HG02588 (cell line): ENCODE data around the gene CNGB1.
"Not testable (repeated sequence)": the region's sequence is repeated elsewhere in the genome, so short reads cannot be mapped to it uniquely, and the experiment has no call there.

Experiments
- ATAC-seq: cut with Tn5 transposase; IDR thresholded peaks from one replicate; pipeline ENCODE4 v1.9.1; 2021; ENCODE audit warnings: mild to moderate bottlenecking, moderate library complexity; ENCODE audit not compliant: unreplicated experiment

CNGB1 gene

DNA sequence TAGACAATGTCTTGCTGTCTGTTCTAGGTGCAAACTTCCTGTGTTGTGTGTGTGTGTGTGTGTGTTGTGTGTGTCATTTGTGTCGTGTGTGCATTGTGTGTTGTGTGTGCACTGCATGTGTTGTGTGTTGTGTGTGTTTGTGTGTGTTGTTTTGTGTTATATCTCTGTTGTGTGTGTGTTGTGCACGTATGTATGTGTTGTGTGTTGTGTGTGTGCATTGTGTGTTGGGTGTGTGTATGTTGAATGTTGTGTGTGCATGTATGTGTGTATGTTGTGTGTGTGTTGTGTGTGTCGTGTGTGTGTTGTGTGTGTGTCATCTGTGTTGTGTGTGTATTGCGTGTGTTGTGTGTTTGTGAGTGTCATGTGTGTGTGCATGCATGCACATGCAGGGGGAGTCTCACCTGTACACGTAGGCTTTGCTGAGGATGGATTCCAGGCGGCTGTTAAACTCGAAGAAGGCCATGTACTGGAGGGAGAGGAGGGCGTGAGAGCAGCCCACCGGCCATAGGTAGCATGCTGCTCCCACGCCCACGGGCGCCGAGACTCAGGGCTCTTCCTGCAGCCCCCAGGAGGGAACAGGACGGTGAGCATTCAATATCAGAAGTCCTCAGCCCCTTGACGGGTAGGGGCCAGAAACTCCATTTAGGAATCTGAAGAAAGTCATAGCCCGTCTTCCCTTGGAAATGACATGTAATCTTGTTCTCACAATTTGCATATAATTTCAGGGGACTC lies 58.2 kb downstream of the CNGB1 start:
- ATAC-seq = no peak

DNA sequence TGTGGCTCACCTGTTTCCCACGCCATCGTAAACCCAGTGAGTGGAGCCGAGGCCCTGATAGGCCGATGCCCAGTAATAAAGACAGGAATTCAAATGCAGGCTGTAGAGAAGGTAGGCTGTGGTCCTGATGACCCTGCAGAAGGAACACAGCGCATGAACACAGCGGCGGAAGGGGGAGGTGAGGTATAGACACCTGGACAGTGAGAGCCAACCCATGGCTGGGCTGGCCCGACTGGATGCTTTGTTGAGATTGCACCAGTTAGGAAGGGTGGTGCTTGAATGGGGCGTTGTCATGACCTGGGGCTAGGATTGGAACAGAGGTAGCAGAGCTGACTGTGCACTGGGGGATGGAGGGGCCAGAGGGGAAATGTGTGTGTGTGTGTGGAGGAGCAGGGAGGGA lies 59.2 kb downstream of the CNGB1 start:
- ATAC-seq = no peak

DNA sequence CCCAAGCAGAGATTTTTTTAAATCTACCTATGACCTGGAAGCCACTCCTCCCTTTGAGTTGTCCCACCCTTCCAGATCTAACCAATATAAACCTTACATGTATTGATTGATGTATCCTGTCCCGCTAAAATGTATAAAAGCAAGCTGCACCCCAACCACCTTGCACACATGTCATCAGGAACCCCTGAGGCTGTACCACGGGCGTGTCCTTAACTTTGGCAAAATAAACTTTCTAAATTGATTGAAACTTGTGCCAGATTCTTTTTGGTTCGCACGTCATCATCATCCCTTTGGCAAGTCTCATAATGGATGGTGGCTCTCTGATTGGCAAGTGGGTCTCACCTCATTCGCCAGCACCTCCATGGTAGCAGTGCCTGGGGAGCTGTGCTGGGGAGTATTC lies 60.2 kb downstream of the CNGB1 start:
- no peak for ATAC-seq

DNA sequence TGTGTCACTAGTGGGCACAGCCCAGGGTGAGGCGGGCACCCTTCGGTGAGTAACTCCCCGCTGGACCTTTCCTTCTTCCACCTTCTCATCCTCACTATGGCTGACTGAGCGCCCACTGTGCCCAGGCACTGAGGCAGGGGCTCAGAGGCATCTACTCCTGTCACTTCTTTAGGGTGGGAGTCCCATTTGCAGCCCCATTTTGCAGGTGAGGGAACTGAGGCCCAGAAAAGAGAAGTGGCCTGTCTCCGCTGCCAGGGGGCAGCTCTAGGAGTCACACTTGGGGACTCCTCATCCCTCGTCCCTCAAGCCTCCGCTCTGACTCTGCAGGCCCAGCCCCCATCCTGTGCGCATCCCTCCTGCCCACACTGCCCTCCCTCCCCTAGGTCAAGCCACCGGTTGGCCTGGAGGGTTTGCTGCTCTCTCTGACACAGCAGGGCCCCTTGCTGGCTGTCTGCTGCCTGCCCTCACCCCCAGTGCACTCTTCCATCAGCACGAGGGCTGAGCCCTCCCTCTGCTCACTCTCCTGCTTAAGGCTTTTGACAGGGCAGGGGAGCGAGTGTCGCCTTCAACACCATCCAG lies 62.4 kb downstream of the CNGB1 start:
- ATAC-seq = no peak

DNA sequence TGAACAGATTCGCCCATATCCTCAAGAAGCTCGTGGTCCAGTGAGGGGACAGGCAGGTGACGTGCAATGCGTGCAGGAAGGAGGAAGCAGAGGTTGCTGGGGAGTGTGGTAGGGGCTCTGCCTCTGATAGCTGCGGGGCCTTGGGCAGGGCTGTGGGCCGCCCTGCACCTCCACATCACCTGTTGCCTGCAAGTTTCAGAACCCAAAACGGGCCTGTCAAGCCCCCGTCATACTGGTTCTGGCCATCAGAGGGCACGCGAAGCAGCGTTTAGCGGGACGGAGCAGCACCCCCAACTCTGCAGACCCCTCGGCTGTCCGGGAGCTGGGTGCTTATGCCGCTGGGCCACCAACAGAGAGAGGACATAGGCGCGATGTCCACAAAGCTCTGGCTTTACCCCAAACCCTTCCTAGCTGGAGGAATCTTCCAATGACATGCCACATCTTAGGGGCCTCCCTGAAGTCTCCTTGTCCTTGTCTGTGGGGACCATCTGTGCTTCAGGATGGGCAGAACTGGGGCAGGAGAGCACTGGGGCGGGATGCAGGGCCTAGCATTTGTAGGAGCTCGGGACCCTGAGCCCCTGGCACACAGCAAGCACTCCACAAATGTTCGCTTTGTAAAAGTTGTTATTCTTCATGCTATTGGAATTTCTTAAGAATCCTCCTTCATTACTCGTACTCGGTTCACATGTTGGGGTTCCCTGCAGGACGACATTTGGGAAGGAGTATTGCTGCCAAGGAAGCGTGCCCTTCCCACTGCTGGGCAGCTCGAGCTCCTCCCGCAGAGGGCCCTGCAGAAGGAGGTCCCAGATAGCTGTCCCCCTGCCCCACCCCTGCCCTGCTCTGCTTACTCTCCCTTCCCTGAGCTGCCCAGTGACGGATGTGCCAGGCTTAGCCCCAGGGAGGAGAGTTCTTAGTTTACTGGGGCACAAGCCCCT lies 64.3 kb downstream of the CNGB1 start:
- no peak for ATAC-seq

DNA sequence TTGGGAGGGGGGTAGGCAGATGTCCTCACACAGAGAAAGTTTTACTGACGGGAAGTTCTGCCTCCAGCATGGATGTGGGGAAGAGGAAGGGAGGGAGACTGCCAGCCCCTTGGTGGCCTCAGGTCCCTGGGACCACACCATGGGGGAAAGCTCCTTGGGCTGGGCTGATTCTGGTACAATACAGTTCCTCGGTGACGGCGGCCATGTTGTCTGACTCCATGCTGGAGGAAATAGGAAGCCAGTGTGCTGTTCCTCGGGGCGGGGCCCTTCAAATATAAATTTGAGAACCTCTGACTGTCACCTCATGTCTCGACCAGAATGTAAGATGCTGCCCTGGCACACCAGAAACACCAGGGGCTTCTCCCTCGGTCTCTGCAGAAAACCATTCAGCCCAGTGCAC lies 66.8 kb downstream of the CNGB1 start:
- ATAC-seq = no peak

DNA sequence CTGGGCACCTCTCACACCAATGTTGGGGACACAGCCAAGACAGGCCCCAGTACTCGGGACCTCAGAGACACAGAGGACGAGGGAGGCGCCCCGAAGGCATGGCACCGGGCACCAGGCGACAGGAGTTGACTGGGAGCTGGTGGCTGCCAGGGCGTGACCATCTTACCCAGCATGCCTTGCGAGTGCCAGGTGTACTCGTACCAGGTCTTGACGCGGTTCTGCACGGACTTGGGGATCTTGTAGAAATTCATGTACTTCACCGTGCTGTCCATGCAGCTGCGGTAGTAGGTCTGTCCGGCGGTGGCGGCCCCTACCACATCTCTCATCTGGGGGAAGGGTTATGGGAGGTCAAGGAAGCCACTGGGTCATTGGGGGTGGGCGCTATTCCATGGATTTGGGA lies 67.3 kb downstream of the CNGB1 start:
- no peak for ATAC-seq

DNA sequence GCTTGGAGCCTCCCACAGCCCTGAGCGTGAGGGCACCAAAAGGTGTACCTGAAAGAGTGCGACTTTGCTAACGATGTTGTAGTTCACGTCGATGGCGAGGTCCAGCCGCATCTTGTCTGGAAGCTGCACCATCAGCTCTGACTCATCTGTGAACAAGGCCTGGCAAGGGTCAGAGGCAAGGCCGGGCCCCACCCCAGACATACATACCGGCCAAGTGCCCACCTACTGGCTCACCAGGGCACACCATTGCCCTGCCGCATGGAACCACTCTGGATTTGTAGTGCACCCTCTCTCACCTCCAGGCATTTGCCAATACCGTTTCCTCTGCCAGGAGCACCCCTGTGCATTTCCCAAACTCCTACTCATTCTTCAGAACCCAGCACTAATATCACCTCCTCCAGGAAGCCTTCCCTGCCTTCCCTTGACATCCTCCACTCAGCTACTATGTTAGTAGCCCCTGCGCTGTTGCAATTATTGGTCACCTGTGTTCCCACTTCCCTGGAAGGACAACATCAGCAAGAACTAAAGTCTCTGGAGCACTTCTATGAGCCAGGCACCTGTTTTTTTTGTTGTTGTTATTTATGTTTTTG lies 69.4 kb downstream of the CNGB1 start:
- ATAC-seq = no peak

DNA sequence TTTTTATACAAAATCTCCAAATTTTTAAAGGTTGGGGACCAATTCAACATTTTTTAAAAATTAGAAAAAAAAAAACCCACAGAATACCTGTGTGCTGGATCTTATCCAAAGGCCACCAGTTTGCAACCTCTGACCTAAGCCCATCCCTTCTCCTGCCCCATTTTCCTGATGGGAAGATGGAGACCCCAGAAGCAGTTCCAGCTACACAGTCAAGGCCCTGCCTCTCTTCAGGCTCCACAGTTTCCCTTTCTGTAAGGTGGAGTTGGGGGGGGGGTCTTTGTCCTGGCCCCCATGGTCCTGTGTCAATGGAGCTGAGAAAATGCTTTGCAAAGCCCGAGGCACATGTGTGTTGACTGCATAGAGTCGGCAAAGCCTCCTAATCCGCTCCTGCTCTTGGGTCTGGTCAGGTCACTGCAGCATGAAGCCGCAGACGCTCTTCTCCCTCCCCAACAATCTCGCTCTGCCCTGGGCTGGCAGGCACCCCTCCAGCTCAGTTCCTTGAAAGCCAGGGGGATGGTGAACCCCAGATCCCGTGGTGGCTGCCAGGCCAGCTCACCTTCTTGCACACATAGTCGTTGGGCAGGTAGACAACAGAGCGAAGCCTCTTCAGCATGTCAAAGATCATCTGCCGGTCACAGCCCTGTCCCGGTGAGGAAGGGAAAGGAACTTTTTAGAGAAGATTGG lies 70.0 kb downstream of the CNGB1 start:
- ATAC-seq = no peak

DNA sequence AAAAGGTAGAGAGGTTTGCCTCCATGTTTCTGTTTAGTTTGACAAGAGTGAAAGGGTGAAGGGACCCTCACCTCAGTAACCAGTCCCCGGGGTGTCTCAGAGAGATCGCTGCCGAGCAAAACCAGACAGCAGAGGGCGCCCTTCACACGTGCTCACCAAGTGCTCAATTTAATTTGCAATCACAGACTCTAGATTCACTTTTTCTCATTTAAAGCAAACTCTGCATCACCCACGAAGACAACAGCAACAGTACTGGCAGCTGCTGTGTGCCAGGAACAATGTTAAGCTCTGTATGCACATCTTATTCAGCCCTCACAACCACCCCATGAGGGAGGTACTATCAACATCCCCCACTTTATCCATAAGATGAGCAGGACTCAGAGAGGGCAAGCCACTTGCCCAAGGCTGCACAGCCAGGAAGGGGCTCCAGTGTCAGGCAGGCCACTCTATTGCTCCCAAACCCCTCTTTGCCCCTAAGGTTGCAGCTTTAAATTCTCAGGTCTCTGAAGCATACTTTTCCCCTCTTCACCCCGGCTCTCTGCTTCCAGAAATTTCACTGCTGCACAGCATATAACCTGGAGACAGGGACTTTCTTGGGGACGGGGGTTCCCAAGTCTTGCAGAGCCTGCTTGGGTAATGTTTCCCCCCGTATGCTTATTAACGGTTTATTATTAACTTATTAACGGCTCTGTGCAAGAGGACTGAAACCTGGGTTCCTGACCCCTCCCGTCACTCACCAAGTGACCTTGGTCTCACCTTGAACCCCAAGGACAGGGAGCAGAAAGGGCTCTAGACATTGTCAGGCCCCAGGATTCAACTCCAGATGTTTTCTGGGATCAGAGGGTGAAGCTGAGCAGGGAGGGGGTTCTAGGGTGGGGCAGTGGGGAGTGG lies 70.9 kb downstream of the CNGB1 start:
- ATAC-seq = no peak

DNA sequence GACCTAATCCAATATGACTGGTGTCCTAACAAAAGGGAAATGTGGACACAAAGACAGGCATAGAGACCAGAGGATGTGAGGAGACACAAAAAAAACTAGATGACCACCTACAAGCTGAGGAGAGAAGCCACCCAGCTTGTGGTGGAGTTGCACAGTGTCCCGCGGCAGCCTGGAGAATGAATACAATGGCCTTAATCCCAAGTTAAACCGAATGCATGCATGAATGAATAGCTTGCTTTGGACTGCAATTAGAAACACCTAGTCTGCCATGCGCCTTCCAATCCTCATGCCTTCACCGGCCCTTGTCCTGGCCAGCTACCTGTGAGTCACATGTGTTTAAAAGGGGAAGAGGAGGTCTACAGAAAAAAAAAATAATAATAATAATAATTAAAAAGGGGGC lies 72.0 kb downstream of the CNGB1 start:
- ATAC-seq = no peak

DNA sequence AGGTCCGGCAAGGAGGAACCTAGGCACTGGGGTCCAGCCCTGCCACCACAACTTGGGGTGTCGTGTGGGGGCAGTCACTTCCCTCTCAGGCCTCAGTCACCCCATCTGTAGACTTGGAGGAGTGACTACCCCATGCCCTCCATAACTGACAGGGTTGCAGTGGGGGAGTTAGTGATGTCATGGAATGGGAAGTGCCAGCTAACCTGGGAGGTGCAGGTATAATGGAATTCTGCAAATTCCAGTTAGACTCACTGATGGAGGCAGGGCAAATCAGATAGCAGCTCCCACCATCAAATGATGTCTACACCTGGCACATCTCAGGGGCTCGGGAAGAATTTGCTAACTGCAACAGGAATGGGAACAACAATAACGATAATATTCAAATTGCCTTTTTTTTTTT lies 72.9 kb downstream of the CNGB1 start:
- no peak for ATAC-seq

DNA sequence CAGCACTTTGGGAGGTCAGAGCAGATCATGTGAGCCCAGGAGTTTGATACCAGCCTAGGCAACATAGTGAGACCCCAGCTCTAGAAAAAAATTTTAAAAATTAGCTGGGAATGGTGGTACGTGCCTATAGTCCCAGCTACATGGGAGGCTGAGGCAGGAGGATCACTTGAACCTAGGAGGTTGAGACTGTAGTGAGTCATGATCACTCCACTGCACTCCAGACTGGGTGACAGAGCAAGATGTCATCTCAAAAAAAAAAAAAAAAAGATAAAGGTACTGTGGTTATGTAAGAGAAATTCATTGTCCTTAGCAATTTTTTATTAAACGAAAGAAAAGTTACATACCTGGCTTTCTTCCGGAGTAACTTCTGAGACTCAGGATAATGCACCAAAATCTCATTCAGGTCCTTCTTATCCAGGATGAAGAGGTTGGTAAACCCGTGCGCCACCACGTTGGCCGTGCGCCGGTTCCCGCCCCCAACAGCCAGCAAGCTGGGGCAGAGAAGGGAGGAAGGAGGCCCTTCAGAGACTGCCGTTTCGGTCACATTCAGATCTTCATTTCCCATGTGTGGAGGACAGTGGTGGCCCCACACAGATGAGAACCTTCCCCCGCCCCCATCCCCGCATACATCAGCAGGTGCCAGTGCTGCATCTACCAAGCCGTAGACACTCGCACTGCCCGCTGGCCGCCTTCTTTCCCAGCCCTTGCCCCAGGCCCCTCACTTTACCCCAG lies 73.7 kb downstream of the CNGB1 start:
- ATAC-seq = no peak

DNA sequence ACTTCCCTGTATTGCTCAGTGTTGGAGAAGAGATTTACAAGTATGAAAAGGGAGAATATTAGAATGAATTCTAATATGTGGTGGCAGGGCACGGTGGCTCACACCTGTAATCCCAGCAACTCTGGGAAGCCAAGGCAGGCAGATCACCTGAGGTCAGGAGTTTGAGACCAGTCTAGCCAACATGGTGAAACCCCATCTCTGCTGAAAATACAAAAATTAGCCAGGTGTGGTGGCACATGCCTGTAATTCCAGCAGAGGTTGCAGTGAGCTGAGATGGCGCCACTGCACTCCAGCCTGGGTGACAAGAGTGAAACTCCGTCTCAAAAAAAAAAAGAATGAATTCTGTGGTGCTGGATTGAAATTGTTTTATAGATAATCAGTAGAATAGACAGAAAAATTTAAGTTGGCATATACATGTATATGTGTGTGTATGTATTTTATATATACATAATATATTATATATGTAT lies 75.8 kb downstream of the CNGB1 start:
- not testable (repeated sequence) for ATAC-seq

DNA sequence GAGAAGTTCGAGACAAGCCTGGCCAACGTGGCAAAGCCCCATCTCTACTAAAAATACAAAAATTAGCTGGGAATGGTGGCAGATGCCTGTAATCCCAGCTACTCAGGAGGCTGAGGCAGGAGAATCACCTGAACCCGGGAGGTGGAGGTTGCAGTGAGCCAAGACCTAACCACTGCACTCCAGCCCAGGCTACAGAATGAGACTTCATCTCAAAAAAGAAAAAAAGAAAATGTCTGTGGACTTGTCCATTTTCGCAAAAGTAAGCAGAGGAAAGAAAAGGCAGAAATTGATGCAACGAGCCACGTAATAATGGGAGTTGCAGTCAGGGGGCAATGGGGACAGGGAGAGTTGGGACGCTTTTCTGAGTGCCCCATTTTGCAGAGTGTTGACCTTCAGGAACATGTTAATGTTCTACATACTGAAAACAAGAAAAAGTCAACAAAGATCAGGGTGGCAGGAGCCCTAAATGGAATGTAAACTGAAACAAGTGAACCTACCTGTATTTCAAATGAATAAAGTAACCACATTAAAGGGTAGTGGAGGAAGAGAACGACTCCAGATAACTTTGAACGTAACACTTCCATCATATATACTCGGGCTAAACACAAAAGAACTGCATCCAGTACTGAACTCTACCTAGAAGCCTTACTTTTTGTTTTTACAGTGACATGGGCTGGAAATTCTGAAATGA lies 76.4 kb downstream of the CNGB1 start:
- no peak for ATAC-seq

DNA sequence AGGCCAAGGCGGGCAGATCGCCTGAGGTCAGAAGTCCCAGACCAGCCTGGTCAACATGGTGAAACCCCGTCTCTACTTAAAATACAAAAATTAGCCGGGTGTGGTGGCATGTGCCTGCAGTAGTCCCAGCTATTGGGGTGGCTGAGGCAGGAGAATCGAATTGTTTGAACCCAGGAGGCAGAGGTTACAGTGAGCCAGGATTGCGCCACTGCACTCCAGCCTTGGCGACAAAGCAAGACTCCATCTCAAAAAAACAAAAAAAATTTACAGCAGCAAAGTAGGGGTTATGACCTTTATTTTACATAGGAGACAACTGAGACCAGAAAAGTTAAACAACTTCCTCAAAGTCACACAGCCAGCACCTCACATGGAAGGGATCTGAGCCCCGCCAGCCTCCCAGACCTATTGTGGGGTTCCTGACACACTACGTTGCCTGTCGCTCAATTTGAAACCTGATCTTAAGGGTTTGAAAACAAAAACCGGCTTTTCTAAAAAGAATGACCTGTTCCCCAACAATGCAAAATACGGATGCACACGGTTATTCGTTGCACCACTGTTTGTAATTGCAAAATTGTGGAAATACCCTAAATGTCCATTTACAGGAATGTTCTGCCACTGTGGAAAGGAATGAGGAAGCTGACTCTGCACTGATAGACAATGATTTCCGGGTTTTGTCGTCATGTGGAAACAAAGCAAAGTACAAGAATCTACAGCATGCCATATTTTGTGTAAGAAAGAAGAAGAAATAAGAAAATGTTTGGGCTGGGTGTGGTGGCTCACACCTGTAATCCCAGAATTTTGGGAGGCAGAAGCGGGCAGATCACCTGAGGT lies 77.2 kb downstream of the CNGB1 start:
- ATAC-seq = no peak

DNA sequence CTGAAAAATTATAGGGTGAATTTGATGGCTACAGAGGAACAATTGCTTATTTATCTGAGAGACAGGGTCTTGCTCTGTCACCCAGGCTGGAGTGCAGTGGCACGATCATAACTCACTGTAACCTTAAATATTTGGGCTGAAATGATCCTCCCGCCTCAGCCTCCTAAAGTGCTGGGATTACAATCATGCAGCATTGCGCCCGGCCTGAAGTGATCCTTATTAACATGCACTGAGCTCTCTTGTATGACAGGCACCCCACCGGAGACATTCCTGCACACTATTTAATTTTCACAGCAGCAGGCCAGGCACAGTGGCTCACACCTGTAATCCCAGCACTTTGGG lies 77.7 kb downstream of the CNGB1 start:
- no peak for ATAC-seq
